ENCODE results near the gene EIF2B2. TPM values are rescaled to one million over a fixed set of nuclear protein-coding genes. Genes with fewer than 3 reads are reported as not detected.

The EIF2B2 gene
- total RNA-seq, 4 donors from 2014 or later, result 28.1 to 56.2 (median 36.6) TPM

GRCh38 chr14:74955229-74956026, 47.3 kb upstream of the EIF2B2 start, which contains the start of gene PGF:
Gene PGF, minus strand, starts transcription at chr14:74955597. Its CDS starts 355 bp downstream, at chr14:74955242.
- no peaks in the 10 kb centered on the region for H3K9me3 ChIP-seq
- H3K4me1 ChIP-seq, result peaks cover 0 to 35% (median 14%) of the 10 kb centered on the region in 3 donors
- peak within 1 kb of the TSS; percentile 33 to 64 for H3K4me3 ChIP-seq
- H3K27ac ChIP-seq, result peak within 1 kb of the TSS in 3 of 4 donors; percentile 41 to 69 (median 46)
- 0% methylated on average over 4 of the region's 73 CpGs; no CpG with 5 or more reads in 1 of the 2 donors for WGBS, 2 donors (ENCODE audit: low coverage in 1 of 2)
- ATAC-seq, result peak; percentile 85
- H3K27me3 ChIP-seq, result peaks cover 44% of the 10 kb centered on the region
- no peaks in the 10 kb centered on the region for H3K36me3 ChIP-seq
- TF ChIP-seq POLR2A (IDR thresholded peaks at IDR 0.05), result peak; percentile 48 to 69
- no peak for TF ChIP-seq EP300 (IDR thresholded peaks at IDR 0.05)

GRCh38 chr14:74956027-74956279, 46.8 kb upstream of the EIF2B2 start:
- ATAC-seq, result no peak
- 86% methylated on average over 6 of the region's 9 CpGs; no CpG with 5 or more reads in 1 of the 2 donors for WGBS, 2 donors (ENCODE audit: low coverage in 1 of 2)
- peaks cover 39% of the 10 kb centered on the region for H3K27me3 ChIP-seq
- no peaks in the 10 kb centered on the region for H3K36me3 ChIP-seq
- peak overlapping the region in 2 of 4 donors; percentile 24 to 69 for H3K27ac ChIP-seq
- peak overlapping the region in 1 of 2 donors; percentile 64 for H3K4me3 ChIP-seq
- TF ChIP-seq POLR2AphosphoS5 (IDR thresholded peaks at IDR 0.05) (no peak), POLR2A (IDR thresholded peaks at IDR 0.05) (no peak), EP300 (IDR thresholded peaks at IDR 0.05) (no peak), CTCF (IDR thresholded peaks at IDR 0.05) (no peak)
- H3K9me3 ChIP-seq, result no peaks in the 10 kb centered on the region
- H3K4me1 ChIP-seq, result peaks cover 0 to 35% (median 14%) of the 10 kb centered on the region in 3 donors

GRCh38 chr14:74956280-74957072, 46.2 kb upstream of the EIF2B2 start:
- ATAC-seq, result no peak
- H3K9me3 ChIP-seq, result no peaks in the 10 kb centered on the region
- H3K4me3 ChIP-seq, result peak overlapping the region in 1 of 2 donors; percentile 64
- H3K27me3 ChIP-seq, result peaks cover 34% of the 10 kb centered on the region
- no peaks in the 10 kb centered on the region for H3K36me3 ChIP-seq
- TF ChIP-seq POLR2A (IDR thresholded peaks at IDR 0.05) (no peak), POLR2AphosphoS5 (IDR thresholded peaks at IDR 0.05) (no peak), EP300 (IDR thresholded peaks at IDR 0.05) (no peak), CTCF (IDR thresholded peaks at IDR 0.05) (no peak)
- H3K27ac ChIP-seq, result no peak overlapping the region
- peaks cover 0 to 35% (median 14%) of the 10 kb centered on the region in 3 donors for H3K4me1 ChIP-seq
- 80 to 84% methylated on average over 5 of the region's 24 CpGs for WGBS, 2 donors (ENCODE audit: low coverage in 1 of 2)

GRCh38 chr14:74959596-74960180, 43.0 kb upstream of the EIF2B2 start:
- no peak for TF ChIP-seq EP300 (IDR thresholded peaks at IDR 0.05)
- TF ChIP-seq POLR2A (IDR thresholded peaks at IDR 0.05), result no peak
- no peak for TF ChIP-seq CTCF (IDR thresholded peaks at IDR 0.05)
- no peak for TF ChIP-seq POLR2AphosphoS5 (IDR thresholded peaks at IDR 0.05)
- H3K4me3 ChIP-seq, result no peak overlapping the region
- peaks cover 3% of the 10 kb centered on the region for H3K27me3 ChIP-seq
- H3K9me3 ChIP-seq, result no peaks in the 10 kb centered on the region
- H3K4me1 ChIP-seq, result peaks cover 0 to 28% (median 5%) of the 10 kb centered on the region in 3 donors
- WGBS, 2 donors (ENCODE audit: low coverage in 1 of 2), result 81 to 83% methylated on average over 3 of the region's 5 CpGs
- H3K36me3 ChIP-seq, result no peaks in the 10 kb centered on the region
- no peak overlapping the region for H3K27ac ChIP-seq
- no peak for ATAC-seq

GRCh38 chr14:74960736-74961135, 42.0 kb upstream of the EIF2B2 start:
- no peak overlapping the region for H3K4me3 ChIP-seq
- no peak for ATAC-seq
- H3K9me3 ChIP-seq, result no peaks in the 10 kb centered on the region
- H3K27ac ChIP-seq, result no peak overlapping the region
- no peaks in the 10 kb centered on the region for H3K36me3 ChIP-seq
- no peaks in the 10 kb centered on the region for H3K27me3 ChIP-seq
- peaks cover 0 to 23% (median 1%) of the 10 kb centered on the region in 3 donors for H3K4me1 ChIP-seq
- TF ChIP-seq POLR2AphosphoS5 (IDR thresholded peaks at IDR 0.05), result no peak
- WGBS, 2 donors (ENCODE audit: low coverage in 1 of 2), result 63 to 88% methylated on average over 2 to 4 of the region's 4 CpGs

Data from gastroesophageal sphincter (tissue), 4 donors.